M059J (cell line): ENCODE data around the gene KSR1. TPM values are rescaled to one million over a fixed set of nuclear protein-coding genes. Genes with fewer than 3 reads are reported as not detected.
A peak's percentile ranks its signal among the peaks of the same experiment; 100 is the strongest.
"Not testable (repeated sequence)": the region's sequence is repeated elsewhere in the genome, so short reads cannot be mapped to it uniquely, and the experiment has no call there.

Experiments used
- DNase-seq: peaks from one replicate; pipeline ENCODE4 v3.0.0-alpha.2; 2012; ENCODE audit warnings: low read depth
- total RNA-seq: library from RNA; depleted of rRNA; stranded (reverse); fragments of >200 nt; shearing (Covaris generic); gene quantifications from 2 replicates; pipeline ENCODE4 v1.2.3, GENCODE V29; 2014

The KSR1 gene
- total RNA-seq, 1 experiment from 2014 or later = 3.8 TPM

DNA sequence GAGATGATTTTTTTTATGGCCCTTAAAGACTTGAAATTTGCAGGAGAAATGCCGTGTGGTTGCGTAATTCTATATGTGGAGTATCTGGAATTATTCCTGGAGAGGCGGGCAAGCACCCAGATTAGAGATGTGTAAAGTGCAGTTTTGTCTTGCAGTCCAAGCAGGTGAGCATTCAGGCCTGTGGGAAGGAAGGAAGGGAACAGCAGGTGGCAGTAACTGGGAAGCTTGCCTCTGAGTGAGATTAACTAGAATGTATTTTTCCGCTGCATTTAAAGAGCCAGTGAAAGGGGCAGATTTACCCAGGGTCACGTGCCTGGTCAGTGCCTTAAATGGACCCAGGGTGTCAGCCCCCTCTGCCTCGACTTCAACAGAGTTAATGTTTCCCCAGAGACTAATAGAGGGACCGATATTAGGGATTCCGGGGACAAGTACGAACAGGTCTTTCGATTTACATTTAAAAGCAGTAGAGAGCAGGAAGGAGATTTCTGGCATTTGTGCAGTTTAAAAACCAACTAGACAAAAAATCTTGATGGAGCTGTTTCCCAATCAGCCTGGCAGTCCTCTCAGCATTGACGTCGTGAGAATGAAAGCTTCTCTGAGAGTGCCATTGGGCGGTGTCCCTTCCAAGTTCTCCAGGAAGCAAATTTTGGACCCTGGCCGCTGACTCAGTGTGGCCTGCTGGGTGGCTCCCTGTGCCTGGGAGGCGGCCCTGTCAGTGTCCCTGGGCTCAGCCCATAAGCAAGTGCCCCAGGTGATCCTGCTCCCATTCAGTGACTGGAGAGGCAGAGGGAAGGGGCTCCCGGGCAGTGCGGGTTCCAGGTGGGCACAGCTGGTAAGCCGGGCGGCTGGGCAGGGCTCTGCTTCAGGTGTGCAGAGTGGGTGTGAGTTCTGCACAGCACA, 38.2 kb downstream of the KSR1 start:
- peak; percentile 46 for DNase-seq

DNA sequence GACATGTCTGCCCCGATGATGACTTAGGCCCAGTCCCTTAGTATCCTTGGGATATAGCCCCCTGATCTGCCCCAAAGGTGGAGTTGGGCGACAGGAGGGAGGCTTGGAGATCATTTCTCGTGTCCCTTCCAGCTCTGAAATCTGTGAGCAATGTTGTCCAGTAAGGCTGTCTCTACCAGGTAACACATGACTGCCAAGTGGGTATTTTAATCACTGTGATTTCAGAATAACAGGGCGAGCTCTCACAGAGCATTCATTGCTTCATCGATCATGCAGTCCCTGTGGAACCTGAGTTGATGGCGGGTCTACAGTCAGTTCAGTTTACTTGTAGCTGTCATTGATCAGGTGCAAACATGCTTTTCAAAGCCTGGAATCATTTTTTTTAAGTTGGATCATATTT, 39.2 kb downstream of the KSR1 start:
- no peak for DNase-seq

DNA sequence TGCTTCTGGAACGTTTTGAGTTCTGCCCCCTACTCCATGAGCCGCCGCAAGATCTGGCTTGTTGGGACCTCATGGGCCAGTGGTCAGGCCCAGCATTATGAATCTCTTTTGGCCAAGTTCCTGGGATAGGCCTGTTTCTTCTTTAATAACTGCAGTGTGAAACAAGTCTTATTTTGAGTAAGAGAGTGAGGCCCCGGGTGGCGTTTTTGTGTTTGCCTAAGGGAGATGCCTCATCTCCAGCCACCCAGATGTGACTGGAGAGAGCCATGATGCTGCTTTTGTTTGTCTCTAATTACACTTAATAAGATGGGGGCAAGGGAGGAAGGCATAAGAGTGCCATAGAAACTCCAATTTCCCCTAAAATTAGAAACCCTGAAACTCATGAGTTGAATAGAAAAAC, 39.8 kb downstream of the KSR1 start:
- no peak for DNase-seq

DNA sequence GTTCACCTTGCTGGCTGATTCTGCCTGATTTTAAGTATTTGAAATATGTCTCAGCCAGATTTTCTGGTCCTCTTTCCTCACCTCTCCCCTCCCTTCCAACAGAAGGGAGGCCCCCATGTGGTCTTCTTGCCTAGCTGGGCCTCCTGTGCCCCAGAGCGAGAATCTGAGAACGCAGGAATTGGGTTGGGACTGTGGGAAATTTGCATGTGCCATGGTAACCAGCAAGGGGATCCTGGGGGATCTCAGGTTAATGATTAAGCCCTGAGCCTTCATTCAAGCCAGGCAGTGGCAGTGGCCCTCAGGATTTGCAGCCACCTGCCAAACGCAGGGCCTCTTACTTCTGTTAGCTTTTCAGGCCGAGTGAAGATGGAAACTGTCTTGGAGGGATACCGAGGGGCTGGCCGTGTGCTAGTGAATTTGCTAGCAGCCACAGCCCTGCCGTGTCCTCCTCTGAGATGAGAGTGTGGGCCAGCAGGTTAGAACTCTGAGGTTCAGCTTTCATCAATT, 40.2 kb downstream of the KSR1 start:
- no peak for DNase-seq

DNA sequence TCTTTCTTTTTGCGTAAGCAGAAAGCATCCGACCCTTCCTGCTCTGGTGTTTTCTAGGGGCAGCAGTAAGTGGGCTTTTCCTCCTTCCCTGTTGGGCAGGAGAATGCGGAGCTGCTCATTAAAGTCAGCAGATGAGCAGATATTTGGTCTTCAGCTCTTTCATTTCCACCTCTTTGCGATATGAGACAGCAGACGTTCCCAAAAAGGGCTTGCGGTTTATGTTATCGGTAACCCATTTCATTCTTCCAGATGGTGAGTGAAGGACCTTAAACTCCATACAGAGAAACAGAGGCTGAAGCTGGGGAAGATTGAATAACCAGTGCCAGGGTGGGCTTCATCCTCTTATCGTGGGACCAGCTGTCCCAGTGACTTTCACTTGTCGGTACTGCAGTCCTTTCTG, 40.7 kb downstream of the KSR1 start:
- DNase-seq = no peak

DNA sequence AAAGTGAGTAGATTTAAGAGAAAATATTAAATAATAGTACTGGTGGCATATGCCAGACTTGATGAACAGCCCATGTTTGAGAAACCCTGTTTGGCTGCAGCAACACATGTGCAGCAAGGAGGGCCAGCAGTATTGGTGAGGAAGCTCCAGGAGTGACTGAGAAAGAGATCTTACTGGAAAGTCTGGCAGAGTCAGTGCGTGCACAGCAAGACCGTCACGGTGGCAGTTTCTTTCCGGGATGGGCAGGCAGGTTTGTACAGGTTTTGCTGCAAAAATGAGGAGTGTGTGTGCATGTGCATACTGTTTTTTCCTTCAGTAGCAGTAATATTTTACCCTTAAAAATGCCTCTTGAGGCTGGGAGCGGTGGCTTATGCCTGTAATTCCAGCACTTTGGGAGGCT, 41.4 kb downstream of the KSR1 start:
- DNase-seq = no peak

DNA sequence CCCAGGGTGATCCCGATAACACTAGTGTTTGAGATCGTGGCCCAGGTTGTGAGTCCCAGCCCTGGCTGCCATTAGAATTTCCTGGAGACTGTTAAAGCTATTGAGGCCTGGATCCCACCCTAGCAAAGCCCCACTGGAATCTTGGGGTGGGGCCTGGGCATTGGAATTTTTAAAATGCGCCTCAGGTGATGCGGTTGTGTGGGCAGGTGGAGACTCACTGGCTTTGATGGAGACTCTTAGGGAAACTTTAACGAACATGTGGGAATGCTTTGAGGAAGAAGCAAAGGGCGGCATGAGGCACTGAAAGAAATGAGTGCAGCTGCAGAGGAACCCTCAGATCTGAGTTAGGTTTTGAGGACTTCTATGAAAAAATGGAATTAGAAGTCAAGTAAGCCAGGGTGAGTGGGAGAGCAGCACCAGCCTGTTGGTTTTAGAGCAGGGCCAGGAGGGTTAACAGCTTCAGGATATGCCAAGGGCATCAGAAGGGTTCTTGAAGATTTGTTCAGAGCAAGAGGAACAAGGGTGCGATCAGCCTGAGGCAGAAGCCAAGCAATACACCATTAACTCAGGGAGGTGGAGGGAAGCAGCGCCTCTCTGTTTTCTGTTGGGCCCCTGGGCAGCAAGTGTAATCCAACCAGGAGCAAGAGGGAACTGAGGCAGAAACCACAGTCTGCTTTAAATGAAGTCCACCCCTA, 42.5 kb downstream of the KSR1 start:
- no peak for DNase-seq

DNA sequence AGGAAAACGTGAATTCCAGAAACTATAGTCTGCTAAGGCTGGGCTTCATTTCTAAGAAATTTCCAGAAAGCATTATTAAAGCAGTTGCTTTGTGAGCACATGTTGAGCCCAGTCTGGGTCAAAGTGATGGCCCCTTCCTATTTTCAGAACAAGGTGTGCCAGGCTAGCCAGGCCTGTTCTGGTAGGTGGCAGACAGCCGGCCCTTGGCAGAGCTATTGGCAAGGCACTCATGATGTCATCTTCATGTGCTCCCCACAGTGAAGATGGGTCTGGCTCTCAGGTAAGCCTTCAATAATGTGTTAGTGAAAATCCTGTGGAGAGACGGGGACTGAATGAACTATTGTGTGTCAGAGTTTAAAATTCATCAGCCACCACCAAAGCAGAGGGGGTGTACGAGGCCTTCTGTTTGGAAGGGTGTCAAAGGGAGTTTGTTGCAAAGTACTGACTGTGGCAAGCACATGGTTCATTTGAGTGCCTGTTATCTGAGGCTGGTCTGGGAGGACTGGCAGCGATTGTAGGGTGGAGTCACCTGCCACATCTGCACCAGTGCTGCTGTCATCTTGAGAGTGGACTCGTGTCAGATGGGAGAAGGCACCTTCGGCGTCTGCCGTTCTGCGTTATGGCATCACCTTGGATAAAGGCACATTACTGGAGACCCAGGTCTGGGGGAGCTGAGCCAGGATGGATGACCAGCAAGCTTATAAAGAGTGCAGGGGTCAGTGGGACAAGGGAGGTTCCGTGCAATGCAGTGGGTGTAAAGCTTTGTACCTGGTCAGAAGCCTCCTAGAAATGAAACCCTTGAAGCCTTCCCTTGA, 43.4 kb downstream of the KSR1 start:
- no peak for DNase-seq

DNA sequence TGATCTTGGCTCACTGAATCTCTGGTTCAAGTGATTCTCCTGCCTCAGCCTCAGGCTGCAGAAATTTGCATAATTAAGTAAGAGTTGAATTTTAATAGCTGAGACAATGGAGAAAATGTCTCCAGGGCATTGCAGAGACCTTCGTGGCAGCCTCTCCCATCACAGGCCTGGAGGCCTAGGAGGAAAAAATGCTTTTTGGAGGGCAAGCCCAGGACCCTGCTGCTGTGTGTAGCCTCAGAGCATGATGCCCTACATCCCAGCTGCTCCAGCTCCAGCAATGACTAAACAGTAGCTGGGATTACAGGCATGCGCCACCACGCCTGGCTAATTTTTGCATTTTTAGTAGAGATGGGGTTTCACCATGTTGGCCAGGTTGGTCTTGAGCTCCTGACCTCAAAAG, 45.1 kb downstream of the KSR1 start:
- DNase-seq = not testable (repeated sequence)

DNA sequence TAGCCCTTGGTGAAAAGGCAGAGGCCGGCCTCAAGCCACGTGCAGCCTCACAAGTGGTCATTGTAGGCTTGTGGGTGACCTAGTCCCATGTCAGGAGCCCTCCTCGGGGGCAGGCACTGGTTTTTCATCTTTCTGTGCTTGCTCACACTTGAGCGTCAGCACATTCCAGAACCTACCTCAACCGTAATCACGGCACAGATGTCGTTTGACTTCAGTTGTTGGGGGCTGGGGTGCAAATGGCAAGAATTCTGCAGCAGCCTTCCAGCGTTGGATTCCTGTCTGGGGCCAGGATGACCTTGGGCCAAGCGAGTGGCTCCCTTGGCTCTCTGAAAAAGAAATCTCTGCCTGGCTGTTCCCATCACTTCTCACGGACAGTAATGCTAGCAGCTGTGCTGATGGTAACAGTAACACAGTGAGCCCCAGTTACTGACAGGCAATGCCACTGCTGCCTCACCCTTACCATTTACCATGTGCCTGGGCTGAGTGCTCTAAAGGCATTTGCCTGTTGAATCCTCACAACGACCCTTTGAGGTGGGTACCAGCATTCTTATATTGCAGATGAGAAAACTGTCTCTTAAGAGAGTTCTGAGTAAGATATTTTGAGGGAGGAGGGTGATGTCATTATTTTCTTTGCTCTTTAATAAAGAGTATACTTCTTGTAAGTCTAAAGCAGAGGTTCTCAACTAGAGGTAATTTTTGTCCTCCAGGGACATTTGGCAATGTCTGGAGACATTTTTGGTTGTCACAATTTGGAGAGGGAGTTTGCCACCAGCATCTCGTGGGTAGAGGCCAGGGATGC, 46.5 kb downstream of the KSR1 start:
- no peak for DNase-seq

DNA sequence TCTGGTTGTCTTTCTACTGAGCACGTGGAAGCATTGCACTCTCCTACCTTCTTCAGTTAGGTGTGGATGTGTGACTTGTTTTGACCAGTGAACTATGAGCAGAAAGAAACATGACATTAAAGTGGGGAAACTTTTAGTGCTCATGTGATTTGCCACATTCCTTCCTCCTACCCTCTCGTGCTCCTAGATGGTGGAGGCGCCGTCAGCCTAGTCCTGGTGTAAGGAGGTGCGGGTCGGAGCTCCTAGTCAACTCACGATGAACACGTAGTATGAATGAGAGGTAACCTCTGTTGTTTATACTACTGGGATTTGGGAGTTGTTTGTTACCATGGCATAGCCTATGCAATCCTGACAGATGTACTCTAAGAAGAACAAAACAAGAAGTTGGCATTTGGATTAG, 47.4 kb downstream of the KSR1 start:
- DNase-seq = no peak

DNA sequence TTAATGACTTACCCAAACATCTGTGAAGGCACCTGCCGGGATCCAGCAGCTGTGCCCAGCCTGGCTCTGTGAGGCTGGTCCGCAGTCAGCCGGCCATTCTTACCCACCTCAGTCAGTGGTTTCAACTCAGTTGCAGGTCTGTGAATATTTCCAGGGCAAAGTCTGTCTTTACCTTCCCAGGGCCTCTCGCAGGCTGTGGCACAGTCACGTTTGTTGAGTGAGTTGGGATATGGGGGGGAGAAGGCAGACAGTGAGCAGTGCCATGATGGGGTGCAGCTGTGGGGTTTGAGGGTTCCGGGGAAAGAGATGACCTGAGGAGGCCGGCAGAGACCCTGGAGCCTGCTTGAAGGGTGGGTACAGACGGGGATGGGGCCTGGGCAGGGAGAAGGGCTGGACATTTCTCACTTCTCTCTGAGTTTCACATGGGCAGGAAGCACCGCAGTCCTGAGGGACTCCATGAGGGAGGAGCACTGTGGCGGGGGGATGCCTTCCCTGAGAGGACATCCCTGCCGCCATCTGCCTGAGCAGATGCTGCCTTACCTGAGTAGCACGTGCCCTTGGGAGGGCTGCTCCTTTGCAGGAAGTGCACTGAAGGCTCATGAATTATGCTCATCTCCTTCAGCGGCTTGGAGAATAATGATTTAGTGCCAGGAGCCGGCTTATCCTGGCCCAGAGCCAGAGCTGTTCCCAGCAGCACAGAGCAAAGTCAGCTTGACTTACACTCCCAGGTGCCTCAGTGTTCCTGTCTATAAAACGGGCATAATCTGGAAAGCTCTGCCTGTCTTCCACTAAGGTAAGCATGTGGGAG, 48.1 kb downstream of the KSR1 start:
- no peak for DNase-seq

DNA sequence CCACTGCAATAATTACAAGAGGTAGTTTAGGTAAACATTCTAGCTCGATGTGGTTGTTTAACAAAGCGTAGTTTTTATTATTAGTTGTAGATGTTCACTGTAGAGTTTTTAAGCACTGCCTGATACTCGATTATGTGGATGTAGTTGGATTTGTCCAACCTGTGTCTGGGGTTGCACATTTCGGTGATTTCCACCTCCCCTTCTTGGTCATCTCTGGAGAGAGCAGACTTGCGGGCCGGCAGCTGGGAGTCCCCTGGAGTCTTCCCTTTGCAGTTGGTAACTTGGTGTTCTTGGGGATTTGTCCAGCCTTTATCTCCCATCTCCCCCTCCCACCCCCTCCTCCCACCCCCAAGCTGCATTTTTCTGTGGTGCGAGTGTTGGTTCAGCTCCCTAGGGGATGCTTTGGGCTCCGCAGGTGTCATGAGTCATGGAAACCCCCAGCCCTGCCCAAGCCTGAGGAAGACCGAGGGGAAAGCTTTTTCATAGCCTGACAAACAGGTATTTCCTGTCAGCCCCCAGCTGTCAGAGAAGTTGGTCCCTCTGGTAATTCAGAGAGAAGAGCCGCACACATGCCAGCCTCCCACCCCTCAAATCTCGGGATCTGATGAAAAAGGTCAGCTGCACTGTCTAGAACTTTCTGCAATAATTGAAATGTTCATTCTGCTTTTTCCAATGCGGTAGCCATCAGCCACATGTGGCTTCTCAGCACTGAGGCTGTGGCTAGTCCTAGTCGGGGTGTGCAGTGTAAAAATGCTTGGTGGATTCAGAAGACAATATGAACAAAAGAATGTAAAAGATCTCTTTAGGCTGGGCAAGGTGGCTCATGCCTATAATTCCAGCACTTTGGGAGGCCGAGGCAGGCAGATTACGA, 50.3 kb downstream of the KSR1 start:
- no peak for DNase-seq

DNA sequence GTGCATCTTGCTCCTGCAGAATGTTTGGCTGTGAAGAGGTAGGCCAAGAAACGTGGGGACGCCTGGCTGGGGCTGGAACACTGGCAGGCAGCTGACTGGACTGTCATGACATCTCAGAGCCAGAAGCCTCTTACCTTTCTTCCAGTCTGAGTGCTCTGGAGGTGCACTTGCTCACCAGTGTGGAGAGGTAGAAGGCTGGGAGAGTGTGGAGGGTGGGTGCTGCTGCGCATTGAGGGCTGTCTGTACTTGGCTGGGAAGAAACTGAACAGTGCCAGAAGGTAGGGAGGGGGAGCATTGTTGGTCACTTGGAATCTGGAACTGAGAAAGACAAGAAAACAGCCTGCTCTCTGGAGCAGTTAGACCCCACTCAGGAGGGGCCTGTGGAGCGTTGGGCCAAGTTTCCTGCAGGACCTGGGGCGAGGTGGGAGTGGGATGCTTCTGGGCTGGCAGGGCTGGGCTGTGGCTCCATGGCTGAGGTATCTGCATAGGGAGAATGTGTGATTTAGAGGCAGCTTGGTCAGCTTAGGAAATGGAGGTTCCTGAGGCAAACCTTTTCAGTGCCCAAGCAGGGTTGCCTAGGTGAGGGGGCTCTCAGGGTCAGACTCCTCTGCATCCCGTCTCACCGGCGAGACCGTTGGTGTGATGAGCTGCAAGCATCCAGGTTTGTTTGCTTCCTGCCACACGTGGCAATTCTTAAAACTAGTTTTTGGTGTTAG, 55.1 kb downstream of the KSR1 start:
- no peak for DNase-seq

DNA sequence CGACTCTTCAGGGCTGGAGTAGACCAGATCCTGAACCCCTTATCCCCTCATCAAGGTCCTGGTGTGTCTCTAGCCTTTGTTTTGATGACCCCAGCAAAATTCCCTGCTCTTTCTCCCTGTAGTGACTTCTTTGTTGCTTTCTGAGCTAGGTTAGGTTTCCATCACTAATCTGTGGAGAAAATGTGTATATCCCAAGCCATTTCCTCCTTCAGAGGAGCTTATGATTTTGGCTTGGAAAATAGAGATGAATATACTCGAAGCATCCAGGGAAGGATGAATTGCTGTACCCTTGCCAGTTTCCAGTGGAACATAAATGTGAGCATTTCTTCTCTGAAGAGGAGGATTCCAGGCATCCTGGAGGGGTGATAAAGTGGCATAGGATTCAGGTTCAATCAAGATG, 55.8 kb downstream of the KSR1 start:
- DNase-seq = no peak

DNA sequence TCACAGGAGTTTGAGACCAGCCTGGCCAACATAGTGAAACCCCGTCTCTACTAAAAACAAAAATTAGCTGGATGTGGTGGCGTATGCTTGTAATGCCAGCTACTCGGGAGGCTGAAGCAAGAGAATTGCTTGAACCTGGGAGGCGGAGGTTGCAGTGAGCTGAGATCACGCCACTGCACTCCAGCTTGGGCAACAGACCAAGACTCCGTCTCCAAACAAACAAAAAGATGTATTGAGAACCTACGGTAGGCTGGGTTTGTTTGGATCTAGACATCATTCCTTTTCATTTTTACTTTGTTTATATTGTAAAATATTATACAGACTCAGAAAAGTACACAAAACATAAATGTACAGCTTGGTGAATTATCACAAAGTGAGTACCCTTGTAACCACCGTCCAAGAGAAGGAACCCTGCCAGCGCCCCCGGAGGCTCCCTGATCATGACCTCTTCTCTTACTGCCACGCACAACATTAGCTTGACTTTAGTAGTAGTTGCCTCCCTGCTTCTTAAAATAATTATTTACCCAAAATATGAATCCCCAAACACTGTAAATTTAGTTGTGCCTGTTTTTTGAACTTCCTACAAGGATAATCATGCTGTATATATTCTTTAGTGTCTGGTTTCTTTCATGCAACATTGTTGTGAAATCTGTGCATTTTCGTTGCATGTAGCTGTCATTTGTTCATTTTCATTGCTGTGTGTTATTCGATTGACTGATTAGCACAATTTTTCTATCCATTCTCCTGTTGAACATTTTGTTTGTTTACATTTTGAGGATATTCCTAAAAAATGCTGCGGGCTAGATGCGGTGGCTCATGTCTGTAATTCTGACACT, 56.5 kb downstream of the KSR1 start:
- no peak for DNase-seq

DNA sequence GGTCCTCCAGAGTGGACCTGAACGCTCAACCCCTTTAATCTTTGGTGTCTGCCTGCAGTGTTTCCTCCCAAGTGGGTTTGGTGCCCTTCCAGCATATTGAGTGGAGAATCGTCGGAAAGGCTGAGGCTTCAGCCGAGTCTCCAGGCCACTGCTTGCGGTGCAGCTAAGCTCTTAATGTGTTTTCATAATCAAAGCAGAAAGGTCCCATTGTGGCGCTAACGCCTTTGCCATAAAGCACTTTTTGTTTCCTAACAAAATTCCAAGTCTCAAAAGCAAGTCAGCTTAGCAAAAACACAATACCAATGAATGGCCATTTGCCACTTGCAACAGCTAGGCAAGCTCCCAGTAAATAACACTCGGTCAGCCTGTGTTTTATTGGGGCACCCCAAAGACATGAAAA, 57.6 kb downstream of the KSR1 start:
- no peak for DNase-seq
